DND-41 (cell line): ENCODE data around the gene MLC1.

Experiments
- ATAC-seq: fragments of 200-7000 bp; cut with Tn5 transposase; 3 replicates; pipeline ENCODE4 v1.9.1; 2021; ENCODE audit warnings: low read depth; ENCODE audit not compliant: insufficient read depth
- DNase-seq: peaks from one replicate; pipeline ENCODE4 v3.0.0-alpha.2; 2020
- H2AFZ ChIP-seq: 2 replicates; pipeline ENCODE4 v1.6.0; 2012; ENCODE audit warnings: low read depth, low read length
- H3K27ac ChIP-seq: 2 replicates; pipeline ENCODE4 v1.5.1; 2012; ENCODE audit warnings: low read length, inconsistent platforms
- H3K27me3 ChIP-seq: fragments of 200-600 bp; sonication (generic); 2 replicates; pipeline ENCODE4 v1.6.0; 2012; ENCODE audit warnings: low read length, mild to moderate bottlenecking, inconsistent platforms; ENCODE audit not compliant: insufficient read depth, poor library complexity
- H3K36me3 ChIP-seq: 2 replicates; pipeline ENCODE4 v1.5.1; 2012; ENCODE audit warnings: low read length, inconsistent platforms; ENCODE audit not compliant: insufficient read depth
- H3K4me1 ChIP-seq: 2 replicates; pipeline ENCODE4 v1.5.1; 2012; ENCODE audit warnings: mild to moderate bottlenecking, low read length; ENCODE audit not compliant: insufficient read depth
- H3K4me2 ChIP-seq: 2 replicates; pipeline ENCODE4 v1.6.0; 2012; ENCODE audit warnings: mild to moderate bottlenecking, moderate library complexity, low read length, inconsistent platforms; ENCODE audit not compliant: insufficient read depth
- H3K4me3 ChIP-seq, 2 experiments: fragments of 200-600 bp in 1 of 2; shearing (Covaris generic) in 1 of 2; 2 replicates each; pipeline ENCODE4 v1.5.1; 2012 to 2016; ENCODE audit warnings: inconsistent platforms in 2 of 2, low read length in 2 of 2, mild to moderate bottlenecking in 2 of 2, low read depth in 1 of 2, moderate library complexity in 1 of 2
- H3K79me2 ChIP-seq: 2 replicates; pipeline ENCODE4 v1.6.0; 2012; ENCODE audit warnings: low read length, inconsistent platforms; ENCODE audit not compliant: insufficient read depth
- H3K9ac ChIP-seq: 2 replicates; pipeline ENCODE4 v1.6.0; 2012; ENCODE audit warnings: low read depth, mild to moderate bottlenecking, inconsistent platforms, low read length, moderate library complexity
- H3K9me3 ChIP-seq: 2 replicates; pipeline ENCODE4 v1.5.1; 2012; ENCODE audit warnings: low read length, moderate library complexity, mild to moderate bottlenecking, inconsistent platforms; ENCODE audit not compliant: insufficient read depth, severe bottlenecking
- H4K20me1 ChIP-seq: 2 replicates; pipeline ENCODE4 v1.6.0; 2012; ENCODE audit warnings: low read length; ENCODE audit not compliant: insufficient read depth
- EZH2 ChIP-seq: IDR thresholded peaks from 3 replicates; pipeline ENCODE4 v1.6.1; 2012; ENCODE audit warnings: borderline replicate concordance, low read depth, mild to moderate bottlenecking, moderate library complexity, low read length, inconsistent platforms; ENCODE audit not compliant: severe bottlenecking
- TF ChIP-seq, protein P1 (sequence below): IDR thresholded peaks from 2 replicates; pipeline ENCODE4 v1.5.1; 2012; ENCODE audit warnings: borderline replicate concordance, low read length, moderate library complexity, mild to moderate bottlenecking; ENCODE audit not compliant: poor library complexity, severe bottlenecking; ENCODE audit errors: extremely low read depth

MLC1 gene

GRCh38 chr22:50072167-50072555, 13.1 kb downstream of the MLC1 start:
- no peaks in the 10 kb centered on the region for H3K27me3 ChIP-seq
- no peak overlapping the region for H3K27ac ChIP-seq
- TF ChIP-seq, protein P1, sequence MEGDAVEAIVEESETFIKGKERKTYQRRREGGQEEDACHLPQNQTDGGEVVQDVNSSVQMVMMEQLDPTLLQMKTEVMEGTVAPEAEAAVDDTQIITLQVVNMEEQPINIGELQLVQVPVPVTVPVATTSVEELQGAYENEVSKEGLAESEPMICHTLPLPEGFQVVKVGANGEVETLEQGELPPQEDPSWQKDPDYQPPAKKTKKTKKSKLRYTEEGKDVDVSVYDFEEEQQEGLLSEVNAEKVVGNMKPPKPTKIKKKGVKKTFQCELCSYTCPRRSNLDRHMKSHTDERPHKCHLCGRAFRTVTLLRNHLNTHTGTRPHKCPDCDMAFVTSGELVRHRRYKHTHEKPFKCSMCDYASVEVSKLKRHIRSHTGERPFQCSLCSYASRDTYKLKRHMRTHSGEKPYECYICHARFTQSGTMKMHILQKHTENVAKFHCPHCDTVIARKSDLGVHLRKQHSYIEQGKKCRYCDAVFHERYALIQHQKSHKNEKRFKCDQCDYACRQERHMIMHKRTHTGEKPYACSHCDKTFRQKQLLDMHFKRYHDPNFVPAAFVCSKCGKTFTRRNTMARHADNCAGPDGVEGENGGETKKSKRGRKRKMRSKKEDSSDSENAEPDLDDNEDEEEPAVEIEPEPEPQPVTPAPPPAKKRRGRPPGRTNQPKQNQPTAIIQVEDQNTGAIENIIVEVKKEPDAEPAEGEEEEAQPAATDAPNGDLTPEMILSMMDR, result no peak
- no peak for TF ChIP-seq EZH2
- DNase-seq, result no peak
- no peaks in the 10 kb centered on the region for H3K4me1 ChIP-seq
- ATAC-seq, result no peak
- H3K9ac ChIP-seq, result no peak overlapping the region
- H4K20me1 ChIP-seq, result no peaks in the 10 kb centered on the region
- H3K4me3 ChIP-seq, result no peak overlapping the region
- no peaks in the 10 kb centered on the region for H3K36me3 ChIP-seq
- no peak overlapping the region for H3K4me2 ChIP-seq
- no peaks in the 10 kb centered on the region for H3K9me3 ChIP-seq
- no peaks in the 10 kb centered on the region for H3K79me2 ChIP-seq
- H2AFZ ChIP-seq, result no peak overlapping the region

- no peak overlapping the region for H3K27ac ChIP-seq
- H3K9ac ChIP-seq, result no peak overlapping the region
- ATAC-seq, result no peak
- TF ChIP-seq, protein P1, result no peak
- TF ChIP-seq EZH2, result no peak
- H3K79me2 ChIP-seq, result no peaks in the 10 kb centered on the region
- H4K20me1 ChIP-seq, result no peaks in the 10 kb centered on the region
- no peaks in the 10 kb centered on the region for H3K9me3 ChIP-seq
- no peak overlapping the region for H2AFZ ChIP-seq
- DNase-seq, result no peak
- no peaks in the 10 kb centered on the region for H3K27me3 ChIP-seq
- no peak overlapping the region for H3K4me2 ChIP-seq
- H3K36me3 ChIP-seq, result no peaks in the 10 kb centered on the region
- no peak overlapping the region for H3K4me3 ChIP-seq
- no peaks in the 10 kb centered on the region for H3K4me1 ChIP-seq
Measured at GRCh38 chr22:50071432-50072166, 13.6 kb downstream of the MLC1 start.

DNA sequence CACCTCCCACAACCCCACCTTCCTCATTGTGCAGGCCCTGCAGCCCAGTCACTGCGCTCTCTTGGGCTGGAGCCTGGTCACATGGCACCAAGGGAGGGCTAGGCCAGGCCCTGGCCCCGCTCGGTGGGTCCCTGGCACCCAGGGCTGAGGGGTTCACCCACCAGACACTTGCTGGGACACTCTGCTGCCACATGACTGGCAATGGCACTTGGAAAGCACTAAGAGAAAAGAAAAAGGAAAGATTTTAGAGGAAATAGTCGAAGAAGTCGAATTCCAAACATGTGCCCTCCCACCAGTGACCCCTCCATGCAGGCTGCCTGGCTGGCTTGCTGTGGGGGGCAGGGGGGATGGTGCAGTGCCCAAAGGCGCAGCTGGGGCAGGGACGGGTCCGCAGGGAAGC, 14.9 kb downstream of the MLC1 start:
- Histone ChIP-seq H3K9ac (no peak overlapping the region), H4K20me1 (no peaks in the 10 kb centered on the region), H3K9me3 (no peaks in the 10 kb centered on the region), H3K4me3 (no peak overlapping the region), H3K4me1 (no peaks in the 10 kb centered on the region), H3K4me2 (no peak overlapping the region), H3K27me3 (no peaks in the 10 kb centered on the region), H2AFZ (no peak overlapping the region), H3K79me2 (no peaks in the 10 kb centered on the region), H3K36me3 (no peaks in the 10 kb centered on the region), H3K27ac (no peak overlapping the region)
- no peak for DNase-seq
- TF ChIP-seq, protein P1, result no peak
- TF ChIP-seq EZH2, result no peak
- ATAC-seq, result no peak
